Dedifferentiated amniotic fluid mesenchymal stem cell (primary cell): ENCODE results near the gene RSPH6A.
"Not testable (repeated sequence)": the region's sequence is repeated elsewhere in the genome, so short reads cannot be mapped to it uniquely, and the experiment has no call there.

Experiments
- DNase-seq: peaks from one replicate; pipeline ENCODE4 v3.0.0-alpha.2; 2016; ENCODE audit errors: extremely low spot score

RSPH6A gene

DNA sequence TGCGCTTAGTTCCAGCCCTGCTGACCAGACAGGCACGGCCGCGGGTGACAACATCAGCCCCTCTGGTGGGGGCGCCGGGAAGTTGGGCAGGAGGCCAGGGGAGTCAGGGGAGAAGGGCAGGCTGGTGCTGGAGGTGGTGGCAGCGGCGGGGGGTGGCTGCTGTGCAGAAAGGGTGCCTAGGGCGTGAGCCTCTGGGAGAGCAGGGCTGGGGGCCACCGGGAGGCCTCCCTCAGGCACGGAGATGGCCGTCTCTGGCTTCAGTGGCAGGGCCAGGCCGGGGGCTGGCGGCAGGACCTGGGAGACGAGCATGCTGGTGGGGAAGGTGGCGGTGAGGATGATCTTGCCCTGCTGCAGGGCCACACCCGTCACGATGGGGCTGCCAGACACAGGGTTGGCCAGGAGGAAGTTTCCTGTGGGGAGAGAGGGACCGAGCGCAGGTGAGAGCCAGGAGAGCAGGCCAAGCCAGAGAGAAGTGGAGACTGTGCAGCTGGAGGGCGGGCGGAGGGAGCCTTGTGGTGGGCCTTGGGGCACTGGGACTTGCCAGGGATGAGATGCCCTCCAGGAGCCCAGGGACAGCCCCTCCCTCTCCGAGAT is 49.3 kb downstream of the RSPH6A start:
- no peak for DNase-seq

GRCh38 chr19:45764945-45765701 is 50.0 kb downstream of the RSPH6A start:
- no peak for DNase-seq

- DNase-seq: no peak
Observed at GRCh38 chr19:45764475-45764874, 50.6 kb downstream of the RSPH6A start.

- no peak for DNase-seq
Observed at GRCh38 chr19:45763691-45764294, 51.3 kb downstream of the RSPH6A start.

DNA sequence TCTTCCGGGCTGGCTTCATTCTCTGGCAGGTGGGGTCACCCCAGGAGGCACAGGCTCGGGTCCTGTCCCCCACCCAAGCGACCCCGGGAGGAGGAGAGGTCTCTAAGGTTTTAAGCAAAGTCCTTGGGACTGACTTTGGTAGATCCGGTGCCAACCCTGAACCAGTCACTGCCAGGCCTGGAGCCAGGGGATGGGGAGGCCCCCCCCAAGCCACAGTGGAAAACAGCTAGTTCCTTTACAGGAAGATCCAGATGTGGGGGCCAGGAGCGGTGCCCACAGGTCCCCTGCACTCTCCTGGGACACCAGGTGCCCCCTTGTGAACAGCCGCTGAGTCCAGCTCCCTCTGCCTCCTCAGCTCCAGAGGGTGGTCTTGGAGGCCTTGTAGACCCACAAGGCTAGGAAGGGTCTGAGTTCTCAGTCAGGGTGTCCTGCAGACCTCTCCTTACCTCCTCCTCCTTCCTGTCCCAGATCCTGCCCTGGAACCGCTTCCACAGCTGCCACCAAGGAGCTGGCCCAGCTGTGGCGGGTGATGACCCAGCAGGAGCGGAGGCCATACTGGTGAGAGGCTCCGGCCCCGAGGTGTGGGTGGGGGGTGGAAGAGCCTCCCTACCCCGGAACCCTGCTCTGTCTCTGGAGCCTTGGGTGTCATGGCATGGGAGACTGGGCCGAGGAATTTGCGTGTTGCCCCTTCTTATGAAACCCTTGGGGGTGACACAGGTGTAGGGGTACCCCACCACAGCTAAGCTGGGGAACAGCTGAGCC is 52.1 kb downstream of the RSPH6A start:
- no peak for DNase-seq

GRCh38 chr19:45761714-45762113 is 53.4 kb downstream of the RSPH6A start:
- no peak for DNase-seq

DNA sequence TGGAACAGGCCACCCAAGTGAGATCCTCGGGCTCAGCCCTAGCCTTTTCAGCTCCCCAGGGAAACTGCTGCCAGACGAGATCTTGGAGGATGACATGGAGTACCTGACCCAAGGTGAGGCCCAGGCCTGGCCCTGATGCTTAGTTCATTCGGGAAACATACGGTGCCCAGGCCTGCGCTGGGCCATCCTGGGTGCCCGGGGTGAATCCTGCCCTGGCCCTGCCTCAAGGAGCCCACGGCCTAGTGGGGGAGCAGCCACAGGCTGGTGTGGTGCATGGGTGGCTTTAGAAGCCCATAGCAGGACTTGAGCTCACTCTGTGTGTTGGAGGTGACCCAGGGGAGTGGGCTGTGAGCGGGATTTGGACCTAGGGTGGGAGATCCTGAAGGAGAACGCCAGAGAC is 56.2 kb downstream of the RSPH6A start:
- DNase-seq: no peak

- DNase-seq: no peak
Observed at GRCh38 chr19:45757695-45758094, 57.4 kb downstream of the RSPH6A start.

GRCh38 chr19:45754323-45754722 is 60.8 kb downstream of the RSPH6A start:
- no peak for DNase-seq

DNA sequence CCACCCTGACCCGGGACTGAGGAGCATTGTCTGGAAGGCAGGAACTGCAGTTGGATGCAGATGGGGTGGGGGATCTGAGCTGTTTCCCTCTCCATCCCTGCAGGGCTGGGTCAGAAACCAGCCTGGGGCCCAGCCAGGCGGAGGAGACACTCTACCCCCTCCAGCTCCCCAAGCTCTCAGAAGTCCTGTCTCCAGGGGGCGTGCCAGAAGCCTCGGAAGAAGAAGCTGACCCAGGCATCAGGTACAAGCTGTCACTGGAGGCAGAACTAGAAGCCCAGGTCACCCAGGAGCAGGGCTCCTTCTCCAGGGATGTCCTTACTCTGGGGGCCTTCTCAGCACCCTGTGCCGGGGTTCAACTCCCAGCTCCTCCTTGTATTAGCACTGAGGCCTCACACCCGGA is 61.6 kb downstream of the RSPH6A start:
- no peak for DNase-seq

DNA sequence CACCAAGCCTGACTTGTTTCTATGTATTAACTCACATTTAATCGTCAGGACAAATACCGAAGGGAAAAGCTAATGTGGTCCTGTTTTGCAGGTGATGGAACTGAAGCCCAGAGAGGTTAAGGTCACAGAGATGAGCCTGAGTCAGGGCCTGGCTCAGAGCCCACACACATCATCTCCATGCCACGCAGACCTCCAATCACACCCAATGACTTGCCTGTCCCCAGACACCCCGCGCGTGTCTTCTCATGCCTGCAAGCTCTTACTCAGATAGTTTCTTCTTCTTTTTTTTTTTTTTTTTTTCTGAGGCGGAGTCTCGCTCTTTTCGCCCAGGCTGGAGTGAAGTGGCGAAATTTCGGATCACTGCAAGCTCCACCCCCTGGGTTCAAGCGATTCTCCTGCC is 62.5 kb downstream of the RSPH6A start:
- no peak for DNase-seq

GRCh38 chr19:45751483-45751882 is 63.6 kb downstream of the RSPH6A start:
- DNase-seq: not testable (repeated sequence)

DNA sequence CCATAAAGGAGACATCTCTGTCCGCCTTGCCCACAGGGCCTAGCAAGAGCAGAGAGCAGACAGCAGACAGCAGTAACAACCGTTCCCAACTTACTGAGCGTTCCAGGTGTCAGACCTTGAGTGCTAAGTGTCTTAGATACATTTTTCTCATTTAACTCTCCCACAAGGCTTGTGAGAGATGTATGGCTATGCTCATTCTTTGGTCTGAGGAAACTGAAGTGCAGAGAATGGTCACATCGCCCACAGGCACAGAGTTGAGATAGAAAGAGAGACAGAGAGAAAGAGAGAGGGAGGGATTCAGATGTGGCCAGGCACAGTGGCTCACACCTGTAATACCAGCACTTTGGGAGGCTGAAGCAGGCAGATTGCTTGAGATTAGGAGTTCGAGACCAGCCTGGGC is 67.6 kb downstream of the RSPH6A start:
- DNase-seq: no peak

DNA sequence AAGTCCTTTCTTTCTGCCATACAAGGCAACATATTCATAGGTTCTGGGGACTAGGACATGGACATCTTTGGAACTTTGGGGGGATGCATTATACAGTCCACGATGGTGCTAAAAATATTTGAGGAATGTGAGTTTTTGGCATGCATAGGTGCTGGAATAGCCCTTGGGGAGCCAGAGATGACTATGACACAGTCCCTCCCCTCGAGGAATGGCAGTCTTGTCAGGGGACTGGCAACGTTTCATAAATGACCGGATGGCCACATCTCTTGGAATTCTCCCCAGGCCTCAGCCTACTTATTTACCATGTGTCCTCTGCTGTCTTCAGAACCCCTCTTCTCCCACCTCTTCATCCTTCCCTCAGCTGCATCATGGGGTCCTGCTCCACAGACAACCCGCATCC is 68.2 kb downstream of the RSPH6A start:
- DNase-seq: no peak
